Activated CD4-positive, alpha-beta memory T cell treated with anti-CD3 and anti-CD28 coated beads for 36 hours (primary cell): ENCODE data around the gene SELENOP. TPM values are rescaled to one million over a fixed set of nuclear protein-coding genes. Genes with fewer than 3 reads are reported as not detected.
"Not testable (repeated sequence)": the region's sequence is repeated elsewhere in the genome, so short reads cannot be mapped to it uniquely, and the experiment has no call there.

Source experiments
- CTCF ChIA-PET: fragments of 350-600 bp; sonication (Branson Sonifier 250); formaldehyde crosslinking; loops from one replicate; lab custom pipeline; 2021; ENCODE audit warnings: antibody characterized with exemption, inconsistent platforms; lab: Charles Lee
- POLR2A ChIA-PET: fragments of 350-600 bp; sonication (Branson Sonifier 250); formaldehyde crosslinking; loops from one replicate; lab custom pipeline; 2021; ENCODE audit warnings: antibody characterized with exemption; lab: Charles Lee
- DNase-seq: peaks from one replicate; pipeline ENCODE4 v3.0.0-alpha.2; 2020
- H3K27ac Mint-ChIP-seq: one replicate; pipeline ENCODE4 v1.8.0; 2021; ENCODE audit warnings: mixed read lengths
- H3K27me3 Mint-ChIP-seq: one replicate; pipeline ENCODE4 v1.8.0; 2021; ENCODE audit warnings: mixed read lengths
- H3K36me3 Mint-ChIP-seq: one replicate; pipeline ENCODE4 v1.8.0; 2021; ENCODE audit warnings: mixed read lengths
- H3K4me1 Mint-ChIP-seq: one replicate; pipeline ENCODE4 v1.8.0; 2021; ENCODE audit warnings: low read depth, mixed read lengths
- H3K4me3 Mint-ChIP-seq: one replicate; pipeline ENCODE4 v1.8.0; 2021; ENCODE audit warnings: mild to moderate bottlenecking, mixed read lengths
- H3K9me3 Mint-ChIP-seq: one replicate; pipeline ENCODE4 v1.8.0; 2021; ENCODE audit warnings: mixed read lengths
- intact Hi-C: fragments of 100-400 bp; cut with micrococcal nuclease; formaldehyde crosslinking; loops from one replicate; pipeline ENCODE4 v1.15.1; 2023
- total RNA-seq, 2 experiments: library from RNA; stranded (reverse); gene quantifications; one replicate each; pipeline ENCODE4 v1.2.3, GENCODE V29; 2021

Gene SELENOP, protein sequence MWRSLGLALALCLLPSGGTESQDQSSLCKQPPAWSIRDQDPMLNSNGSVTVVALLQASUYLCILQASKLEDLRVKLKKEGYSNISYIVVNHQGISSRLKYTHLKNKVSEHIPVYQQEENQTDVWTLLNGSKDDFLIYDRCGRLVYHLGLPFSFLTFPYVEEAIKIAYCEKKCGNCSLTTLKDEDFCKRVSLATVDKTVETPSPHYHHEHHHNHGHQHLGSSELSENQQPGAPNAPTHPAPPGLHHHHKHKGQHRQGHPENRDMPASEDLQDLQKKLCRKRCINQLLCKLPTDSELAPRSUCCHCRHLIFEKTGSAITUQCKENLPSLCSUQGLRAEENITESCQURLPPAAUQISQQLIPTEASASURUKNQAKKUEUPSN
- total RNA-seq, result not detected

DNA sequence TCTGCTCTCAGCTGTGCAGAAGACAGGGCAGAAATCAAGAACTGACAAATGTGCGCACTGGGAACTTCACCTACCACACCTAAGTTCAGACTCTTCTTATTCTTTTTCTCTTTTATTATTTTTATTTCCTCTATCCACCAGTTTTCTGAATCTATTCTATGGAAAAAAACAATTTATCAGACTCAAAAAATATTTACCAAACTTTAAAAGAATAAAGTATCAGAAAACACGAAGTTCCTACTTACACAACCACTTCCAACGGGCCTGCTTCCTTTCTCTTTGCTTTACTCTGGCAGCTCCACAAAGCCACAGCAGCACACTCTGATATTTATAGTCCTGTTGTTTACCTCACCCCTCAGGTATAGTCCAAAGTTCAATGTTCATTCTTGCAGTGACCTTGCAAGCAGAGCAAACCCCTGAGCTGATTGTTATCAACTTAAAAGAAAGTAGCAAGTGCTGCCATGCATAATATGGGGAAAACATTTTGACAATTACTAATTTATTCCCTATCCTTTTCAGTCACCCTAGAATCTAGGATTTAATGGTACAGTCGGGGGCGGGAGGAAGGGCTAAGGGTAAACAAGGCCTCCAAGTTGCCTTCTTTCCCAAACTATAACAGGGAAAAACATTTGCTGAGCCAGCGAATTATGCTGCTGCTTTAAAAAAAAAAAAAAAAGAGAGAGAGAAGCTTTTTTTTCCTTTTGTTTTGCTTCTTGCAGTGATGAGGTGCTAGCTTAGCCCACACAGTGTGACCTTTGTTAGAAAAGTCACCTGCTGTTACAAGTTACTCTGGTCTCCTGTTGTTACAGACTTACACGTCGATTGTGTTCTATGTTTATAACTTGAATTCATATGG, at the start of gene SELENOP:
TSS of gene SELENOP (minus strand) at position 302 of the 856 bp plus-strand sequence. CDS start 3,539 bp downstream, outside the sequence.
- Mint-ChIP-seq H3K27me3 (peaks cover 1% of the 10 kb centered on the region), H3K9me3 (no peaks in the 10 kb centered on the region), H3K4me3 (no peak within 1 kb of the TSS), H3K27ac (no peak within 1 kb of the TSS), H3K36me3 (no peaks in the 10 kb centered on the region), H3K4me1 (peaks cover 2% of the 10 kb centered on the region)
- POLR2A ChIA-PET, result no interaction called here
- CTCF ChIA-PET, result interaction anchor here (0.7 kb wide), 1 partner anchor 968 kb away, joined by 3 read pairs; no protein-coding TSS in a partner anchor
- intact Hi-C loops, result no loop called here
- no peak for DNase-seq

DNA sequence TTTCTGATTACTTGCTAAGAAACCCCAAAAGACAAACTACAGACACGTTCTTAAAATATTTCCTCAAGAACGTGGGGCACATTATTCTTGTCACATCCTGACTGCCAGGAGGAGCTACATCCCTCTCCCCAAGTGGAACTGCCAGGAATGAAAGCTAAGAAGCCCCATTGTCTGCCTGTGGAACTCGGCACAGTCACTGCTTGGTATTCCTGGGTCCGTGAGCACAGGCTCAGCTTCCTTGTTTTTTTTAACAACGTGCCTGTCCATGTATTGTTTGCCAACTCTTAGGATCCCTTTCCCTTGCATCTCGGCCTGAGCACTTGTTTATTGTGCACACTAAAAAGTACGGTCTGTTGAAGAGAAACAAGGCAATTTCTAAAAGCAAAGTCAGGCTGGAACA, 47.0 kb upstream of the SELENOP start:
- H3K4me3 Mint-ChIP-seq, result no peak overlapping the region
- intact Hi-C loops, result no loop called here
- POLR2A ChIA-PET, result no interaction called here
- H3K27me3 Mint-ChIP-seq, result peaks cover 9% of the 10 kb centered on the region
- H3K9me3 Mint-ChIP-seq, result no peaks in the 10 kb centered on the region
- CTCF ChIA-PET, result interaction anchor here (1.4 kb wide), 1 partner anchor 31 kb away, joined by 4 read pairs; no protein-coding TSS in a partner anchor
- H3K27ac Mint-ChIP-seq, result no peak overlapping the region
- no peak for DNase-seq
- no peaks in the 10 kb centered on the region for H3K4me1 Mint-ChIP-seq
- H3K36me3 Mint-ChIP-seq, result no peaks in the 10 kb centered on the region

DNA sequence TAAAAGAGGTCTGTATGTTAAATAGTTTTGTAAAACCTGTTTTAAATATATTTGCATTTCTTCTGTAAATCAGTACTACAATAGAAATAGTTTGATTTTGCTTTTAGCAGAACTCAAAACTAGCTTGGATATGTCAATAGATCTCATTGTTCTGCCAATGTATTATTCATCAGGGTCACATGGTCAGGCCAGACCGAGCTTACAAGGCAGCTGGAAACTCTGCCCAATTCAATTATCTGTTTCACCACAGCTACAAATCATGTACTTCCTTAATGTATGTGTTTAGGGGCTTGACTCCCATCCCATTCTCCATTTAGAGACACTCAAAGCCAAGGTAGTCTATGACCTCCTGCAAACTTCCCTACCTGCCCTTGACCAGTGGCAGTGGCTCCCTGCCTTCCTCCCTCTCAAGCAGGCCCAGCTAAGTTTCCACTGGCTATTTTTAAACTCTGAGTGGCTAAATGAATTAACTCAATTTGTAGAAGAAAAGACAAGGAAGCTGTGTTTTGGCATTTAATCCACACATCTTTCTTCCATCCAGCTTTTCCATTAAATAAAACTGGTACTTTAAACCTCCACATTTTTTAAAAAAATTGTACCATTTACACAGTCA, 46.4 kb upstream of the SELENOP start:
- Mint-ChIP-seq H3K9me3 (no peaks in the 10 kb centered on the region), H3K27me3 (peaks cover 9% of the 10 kb centered on the region), H3K4me3 (no peak overlapping the region), H3K4me1 (no peaks in the 10 kb centered on the region), H3K27ac (no peak overlapping the region), H3K36me3 (no peaks in the 10 kb centered on the region)
- intact Hi-C loops, result no loop called here
- POLR2A ChIA-PET, result no interaction called here
- DNase-seq, result no peak
- CTCF ChIA-PET, result interaction anchor here (1.4 kb wide), 1 partner anchor 31 kb away, joined by 4 read pairs; no protein-coding TSS in a partner anchor

DNA sequence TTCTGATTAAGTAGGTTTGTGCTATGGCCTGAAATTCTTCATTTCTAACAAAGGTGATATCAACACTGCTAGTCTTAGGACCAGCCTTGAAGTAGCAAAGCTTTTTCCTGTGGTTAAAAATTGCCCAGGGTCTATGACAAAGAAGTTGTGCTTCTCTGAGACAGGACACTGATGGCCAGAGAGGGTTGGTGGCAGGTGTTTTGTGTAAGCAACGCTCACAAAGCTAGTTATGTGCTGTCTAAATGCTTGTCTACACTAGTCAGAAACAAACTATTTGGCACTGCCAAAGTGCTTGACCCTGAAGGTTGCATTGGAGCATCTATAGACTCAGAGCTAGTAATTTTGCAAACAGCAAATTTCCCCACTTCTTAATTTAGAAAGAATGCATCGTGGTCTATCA, 44.1 kb upstream of the SELENOP start:
- ChIA-PET POLR2A (no interaction called here), CTCF (interaction anchor here (0.6 to 0.7 kb wide), 2 partner anchors 53 to 1018 kb away, joined by 3 read pairs; no protein-coding TSS in a partner anchor)
- H3K27me3 Mint-ChIP-seq, result peaks cover 4% of the 10 kb centered on the region
- no peaks in the 10 kb centered on the region for H3K9me3 Mint-ChIP-seq
- no peak overlapping the region for H3K4me3 Mint-ChIP-seq
- no peaks in the 10 kb centered on the region for H3K36me3 Mint-ChIP-seq
- no peaks in the 10 kb centered on the region for H3K4me1 Mint-ChIP-seq
- intact Hi-C loops, result no loop called here
- DNase-seq, result no peak
- H3K27ac Mint-ChIP-seq, result no peak overlapping the region

DNA sequence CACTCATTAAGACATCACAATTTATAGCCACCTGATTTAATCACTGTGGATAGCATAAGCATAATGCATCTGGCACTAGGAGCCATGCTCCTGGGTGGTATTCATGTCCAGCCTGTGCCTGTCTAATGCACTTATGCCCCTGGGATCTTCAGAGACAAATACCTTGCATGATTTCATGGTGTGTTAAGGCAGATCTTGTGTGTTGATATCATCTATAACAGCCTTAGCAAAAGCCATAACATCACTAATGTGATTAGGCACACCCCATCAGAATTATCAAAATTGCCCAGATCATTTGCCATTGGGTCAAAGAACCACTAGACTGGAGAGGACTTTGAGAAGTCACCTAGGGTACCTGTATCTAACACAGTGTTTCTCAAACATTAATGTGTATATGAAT, 43.7 kb upstream of the SELENOP start:
- H3K36me3 Mint-ChIP-seq, result no peaks in the 10 kb centered on the region
- intact Hi-C loops, result no loop called here
- ChIA-PET CTCF (interaction anchor here (0.6 to 0.7 kb wide), 2 partner anchors 54 to 1017 kb away, joined by 3 read pairs; no protein-coding TSS in a partner anchor), POLR2A (no interaction called here)
- peaks cover 3% of the 10 kb centered on the region for H3K27me3 Mint-ChIP-seq
- no peak for DNase-seq
- no peak overlapping the region for H3K27ac Mint-ChIP-seq
- H3K9me3 Mint-ChIP-seq, result no peaks in the 10 kb centered on the region
- H3K4me1 Mint-ChIP-seq, result no peaks in the 10 kb centered on the region
- no peak overlapping the region for H3K4me3 Mint-ChIP-seq

DNA sequence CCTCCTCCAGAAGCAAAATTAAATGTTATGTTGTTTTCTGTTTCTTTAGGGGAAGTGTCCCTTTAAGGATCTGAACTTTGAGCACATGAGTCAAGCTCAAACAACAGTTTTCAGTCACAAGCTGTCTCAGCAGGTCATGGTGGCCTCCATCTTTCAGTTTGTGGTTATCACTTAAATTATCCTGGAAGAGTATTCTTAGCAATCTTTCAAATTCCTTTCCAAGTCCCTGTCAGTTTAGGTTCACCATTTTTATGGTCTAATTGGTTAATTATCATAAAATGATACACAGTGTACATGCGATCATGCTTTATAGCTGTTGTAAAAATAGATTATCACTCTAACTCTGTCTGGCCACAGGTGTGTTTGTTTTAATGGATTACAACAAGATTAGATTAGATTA, 43.1 kb upstream of the SELENOP start:
- ChIA-PET POLR2A (no interaction called here), CTCF (no interaction called here)
- Mint-ChIP-seq H3K27ac (no peak overlapping the region), H3K9me3 (no peaks in the 10 kb centered on the region), H3K4me3 (no peak overlapping the region), H3K27me3 (peaks cover 3% of the 10 kb centered on the region), H3K36me3 (no peaks in the 10 kb centered on the region), H3K4me1 (no peaks in the 10 kb centered on the region)
- intact Hi-C loops, result no loop called here
- DNase-seq, result no peak

DNA sequence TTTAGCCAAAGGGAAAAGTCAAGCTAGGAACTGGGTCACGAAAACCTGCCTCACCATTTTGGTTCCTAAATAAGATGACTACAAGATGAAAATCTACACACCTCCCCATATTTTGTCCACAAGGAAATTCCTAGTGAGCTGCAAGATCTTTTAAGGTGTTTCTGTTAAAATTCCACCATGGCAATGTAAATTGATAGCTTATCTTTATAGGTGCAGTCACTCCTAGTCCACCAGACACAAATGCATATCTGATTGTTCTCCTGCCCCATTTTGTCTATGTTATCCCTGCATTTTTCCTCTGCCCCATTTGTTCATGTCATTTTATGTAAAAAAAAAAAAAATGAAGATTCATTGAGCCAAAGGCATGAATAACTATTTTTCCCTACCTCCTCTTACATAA, 41.1 kb upstream of the SELENOP start:
- ChIA-PET POLR2A (no interaction called here), CTCF (interaction anchor here (0.7 kb wide), 1 partner anchor 22 kb away, joined by 3 read pairs; no protein-coding TSS in a partner anchor)
- H3K27me3 Mint-ChIP-seq, result peaks cover 3% of the 10 kb centered on the region
- no peaks in the 10 kb centered on the region for H3K9me3 Mint-ChIP-seq
- H3K36me3 Mint-ChIP-seq, result no peaks in the 10 kb centered on the region
- H3K27ac Mint-ChIP-seq, result no peak overlapping the region
- no peak overlapping the region for H3K4me3 Mint-ChIP-seq
- no peaks in the 10 kb centered on the region for H3K4me1 Mint-ChIP-seq
- DNase-seq, result no peak
- intact Hi-C loops, result no loop called here

DNA sequence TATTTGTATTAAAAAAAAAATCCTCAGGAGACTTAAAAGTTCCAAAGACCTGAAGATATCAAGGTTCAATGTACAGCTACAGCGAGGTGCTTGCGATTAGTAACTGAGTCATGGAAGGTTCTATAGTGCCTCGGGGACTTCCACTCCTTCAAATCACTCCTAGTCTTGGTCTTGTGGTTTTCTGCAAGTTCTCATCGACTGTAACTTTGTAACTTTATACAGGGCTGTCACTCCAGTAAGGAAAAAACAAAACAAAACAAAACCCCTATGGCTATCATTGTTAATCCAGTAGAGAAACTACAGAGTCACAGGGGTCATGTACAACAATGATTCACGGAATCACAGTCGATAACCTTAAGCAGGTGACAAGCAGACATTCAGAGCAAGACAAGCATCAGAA, 39.8 kb upstream of the SELENOP start:
- intact Hi-C loops, result no loop called here
- ChIA-PET CTCF (no interaction called here), POLR2A (no interaction called here)
- DNase-seq, result no peak
- Mint-ChIP-seq H3K27me3 (peaks cover 3% of the 10 kb centered on the region), H3K27ac (no peak overlapping the region), H3K4me3 (no peak overlapping the region), H3K9me3 (no peaks in the 10 kb centered on the region), H3K36me3 (no peaks in the 10 kb centered on the region), H3K4me1 (no peaks in the 10 kb centered on the region)

DNA sequence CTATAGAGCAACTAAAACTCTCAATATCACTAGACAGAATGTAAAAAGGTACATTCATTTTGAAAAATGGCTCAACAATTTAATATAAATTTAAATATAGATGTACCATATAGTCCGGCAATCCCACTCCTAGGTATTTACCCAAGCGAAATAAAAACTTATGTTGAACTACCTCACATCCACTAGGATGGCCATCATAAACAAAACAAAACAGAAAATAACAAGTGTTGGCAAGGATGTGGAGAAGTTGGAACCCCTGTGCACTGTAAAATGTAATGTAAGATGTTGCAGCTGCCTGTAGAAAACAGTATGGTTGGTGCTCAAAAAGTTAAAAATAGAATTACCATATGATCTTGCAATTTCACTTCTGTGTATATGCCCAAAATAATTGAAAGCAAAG, 36.9 kb upstream of the SELENOP start:
- Mint-ChIP-seq H3K27me3 (peaks cover 3% of the 10 kb centered on the region), H3K27ac (no peak overlapping the region), H3K4me1 (no peaks in the 10 kb centered on the region), H3K4me3 (no peak overlapping the region), H3K9me3 (peaks cover 2% of the 10 kb centered on the region), H3K36me3 (no peaks in the 10 kb centered on the region)
- ChIA-PET POLR2A (no interaction called here), CTCF (no interaction called here)
- intact Hi-C loops, result no loop called here
- no peak for DNase-seq

DNA sequence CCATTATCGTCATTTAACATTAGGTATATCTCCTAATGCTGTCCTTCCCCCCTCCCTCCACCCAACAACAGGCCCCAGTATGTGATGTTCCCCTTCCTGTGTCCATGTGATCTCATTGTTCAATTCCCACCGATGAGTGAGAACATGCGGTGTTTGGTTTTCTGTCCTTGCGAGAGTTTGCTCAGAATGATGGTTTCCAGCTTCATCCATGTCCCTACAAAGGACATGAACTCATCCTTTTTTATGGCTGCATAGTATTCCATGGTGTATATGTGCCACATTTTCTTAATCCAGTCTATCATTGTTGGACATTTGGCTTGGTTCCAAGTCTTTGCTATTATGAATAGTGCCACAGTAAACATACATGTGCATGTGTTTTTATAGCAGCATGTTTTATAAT, 32.7 kb upstream of the SELENOP start:
- H3K4me3 Mint-ChIP-seq, H3K36me3 Mint-ChIP-seq, CTCF ChIA-PET, H3K9me3 Mint-ChIP-seq, H3K27ac Mint-ChIP-seq, intact Hi-C loops, POLR2A ChIA-PET, H3K4me1 Mint-ChIP-seq, DNase-seq, H3K27me3 Mint-ChIP-seq: not testable (repeated sequence)

DNA sequence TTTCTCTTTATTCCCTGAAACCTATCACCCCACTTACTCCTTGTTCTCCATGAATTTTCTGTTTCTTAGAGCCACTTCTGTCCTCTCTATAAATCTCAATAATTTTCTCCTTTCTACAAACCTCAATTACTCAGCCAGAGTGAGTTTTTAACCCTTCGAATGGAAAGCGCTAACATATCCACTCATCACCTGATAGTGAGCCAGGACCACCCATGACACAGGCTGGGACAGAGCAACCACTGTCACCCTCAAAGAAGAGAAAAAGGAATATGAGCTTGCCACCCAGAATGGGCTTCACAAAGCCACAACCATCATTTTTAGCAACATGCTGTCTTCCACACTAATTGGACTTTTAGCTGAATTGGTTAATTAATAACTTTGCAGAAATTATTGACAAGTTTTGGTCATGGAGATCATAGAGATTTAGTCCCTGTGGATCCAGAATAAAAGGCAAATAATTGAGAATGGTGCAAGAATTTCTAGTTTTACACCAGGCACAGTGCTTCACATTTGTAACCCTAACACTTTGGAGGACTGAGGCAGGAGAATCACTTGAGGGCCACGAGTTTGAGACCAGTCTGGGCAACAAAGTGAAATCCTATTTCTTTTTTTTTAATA, 32.1 kb upstream of the SELENOP start:
- H3K4me1 Mint-ChIP-seq, result no peaks in the 10 kb centered on the region
- ChIA-PET POLR2A (no interaction called here), CTCF (no interaction called here)
- H3K36me3 Mint-ChIP-seq, result no peaks in the 10 kb centered on the region
- H3K27me3 Mint-ChIP-seq, result no peaks in the 10 kb centered on the region
- H3K4me3 Mint-ChIP-seq, result no peak overlapping the region
- no peak overlapping the region for H3K27ac Mint-ChIP-seq
- H3K9me3 Mint-ChIP-seq, result peaks cover 2% of the 10 kb centered on the region
- DNase-seq, result no peak
- intact Hi-C loops, result no loop called here
